Activated naive CD4-positive, alpha-beta T cell treated with anti-CD3 and anti-CD28 coated beads for 36 hours (primary cell): ENCODE results near the gene DISP2. TPM values are rescaled to one million over a fixed set of nuclear protein-coding genes. Genes with fewer than 3 reads are reported as not detected.

Experiments used
- CTCF ChIA-PET: fragments of 350-600 bp; sonication (Branson Sonifier 250); formaldehyde crosslinking; loops from one replicate; lab custom pipeline; 2021; ENCODE audit warnings: antibody characterized with exemption; lab: Charles Lee
- DNase-seq: peaks from one replicate; pipeline ENCODE4 v3.0.0-alpha.2; 2020
- H3K27ac Mint-ChIP-seq: one replicate; pipeline ENCODE4 v1.8.0; 2021; ENCODE audit warnings: mild to moderate bottlenecking, mixed read lengths
- H3K27me3 Mint-ChIP-seq: one replicate; pipeline ENCODE4 v1.8.0; 2021; ENCODE audit warnings: low read depth, mixed read lengths
- H3K36me3 Mint-ChIP-seq: one replicate; pipeline ENCODE4 v1.8.0; 2021; ENCODE audit warnings: low read depth, mixed read lengths
- H3K4me1 Mint-ChIP-seq: one replicate; pipeline ENCODE4 v1.8.0; 2021; ENCODE audit warnings: low read depth, mixed read lengths
- H3K4me3 Mint-ChIP-seq: one replicate; pipeline ENCODE4 v1.8.0; 2021; ENCODE audit warnings: mild to moderate bottlenecking, moderate library complexity, mixed read lengths
- H3K9me3 Mint-ChIP-seq: one replicate; pipeline ENCODE4 v1.8.0; 2021; ENCODE audit warnings: mixed read lengths
- intact Hi-C: fragments of 100-400 bp; cut with micrococcal nuclease; formaldehyde crosslinking; loops from one replicate; pipeline ENCODE4 v1.15.1; 2023
- total RNA-seq, 2 experiments: library from RNA; stranded (reverse); gene quantifications; one replicate each; pipeline ENCODE4 v1.2.3, GENCODE V29; 2021

The DISP2 gene
- total RNA-seq, 2 experiments from 2014 or later = 0.02 TPM; not detected in 1

- no peaks in the 10 kb centered on the region for H3K36me3 Mint-ChIP-seq
- H3K4me3 Mint-ChIP-seq = no peak overlapping the region
- H3K27me3 Mint-ChIP-seq = no peaks in the 10 kb centered on the region
- CTCF ChIA-PET = interaction anchor here (0.9 to 19.2 kb wide), 7 partner anchors 8 to 305 kb away, joined by 3 to 448 read pairs (median 21); partner anchors contain the start of genes INAFM2 and PLCB2
- DNase-seq = no peak
- H3K27ac Mint-ChIP-seq = no peak overlapping the region
- no peaks in the 10 kb centered on the region for H3K9me3 Mint-ChIP-seq
- intact Hi-C loops = loop anchor here (2.0 kb wide), 1 partner anchor 161 kb away; no protein-coding TSS in a partner anchor
- no peaks in the 10 kb centered on the region for H3K4me1 Mint-ChIP-seq
Measured at GRCh38 chr15:40345867-40346578, 12.0 kb upstream of the DISP2 start.

- Mint-ChIP-seq H3K36me3 (no peaks in the 10 kb centered on the region), H3K4me3 (no peak overlapping the region), H3K27me3 (no peaks in the 10 kb centered on the region), H3K9me3 (no peaks in the 10 kb centered on the region), H3K27ac (no peak overlapping the region), H3K4me1 (no peaks in the 10 kb centered on the region)
- intact Hi-C loops = no loop called here
- DNase-seq = no peak
- CTCF ChIA-PET = interaction anchor here (0.9 to 12.4 kb wide), 4 partner anchors 8 to 74 kb away, joined by 3 to 214 read pairs (median 19); no protein-coding TSS in a partner anchor
Measured at GRCh38 chr15:40346579-40347558, 11.2 kb upstream of the DISP2 start.

- intact Hi-C loops = no loop called here
- no peaks in the 10 kb centered on the region for H3K4me1 Mint-ChIP-seq
Measured at GRCh38 chr15:40347559-40348473, 10.2 kb upstream of the DISP2 start.

GRCh38 chr15:40348474-40348870 is 9.5 kb upstream of the DISP2 start:
- H3K27me3 Mint-ChIP-seq = no peaks in the 10 kb centered on the region
- DNase-seq = no peak
- no peaks in the 10 kb centered on the region for H3K9me3 Mint-ChIP-seq
- H3K4me3 Mint-ChIP-seq = no peak overlapping the region
- CTCF ChIA-PET = interaction anchor here (1.0 kb wide), 1 partner anchor 74 kb away, joined by 3 read pairs; no protein-coding TSS in a partner anchor
- no peaks in the 10 kb centered on the region for H3K4me1 Mint-ChIP-seq
- no peaks in the 10 kb centered on the region for H3K36me3 Mint-ChIP-seq
- H3K27ac Mint-ChIP-seq = no peak overlapping the region
- intact Hi-C loops = no loop called here

More at GRCh38 chr15:40347559-40348473, 10.2 kb upstream of the DISP2 start:
- Mint-ChIP-seq H3K9me3 (no peaks in the 10 kb centered on the region), H3K27ac (no peak overlapping the region), H3K4me3 (no peak overlapping the region), H3K27me3 (no peaks in the 10 kb centered on the region), H3K36me3 (no peaks in the 10 kb centered on the region)
- no peak for DNase-seq
- CTCF ChIA-PET = interaction anchor here (1.0 kb wide), 1 partner anchor 74 kb away, joined by 3 read pairs; no protein-coding TSS in a partner anchor

GRCh38 chr15:40349163-40349562 is 8.9 kb upstream of the DISP2 start:
- CTCF ChIA-PET = interaction anchor here (1.1 kb wide), 1 partner anchor 10 kb away, joined by 3 read pairs; no protein-coding TSS in a partner anchor
- H3K36me3 Mint-ChIP-seq = no peaks in the 10 kb centered on the region
- no peak overlapping the region for H3K27ac Mint-ChIP-seq
- no peak for DNase-seq
- H3K4me3 Mint-ChIP-seq = no peak overlapping the region
- no peaks in the 10 kb centered on the region for H3K27me3 Mint-ChIP-seq
- no peaks in the 10 kb centered on the region for H3K4me1 Mint-ChIP-seq
- intact Hi-C loops = no loop called here
- no peaks in the 10 kb centered on the region for H3K9me3 Mint-ChIP-seq

GRCh38 chr15:40352281-40352901 is 5.6 kb upstream of the DISP2 start:
- peaks cover 5% of the 10 kb centered on the region for H3K27me3 Mint-ChIP-seq
- H3K9me3 Mint-ChIP-seq = no peaks in the 10 kb centered on the region
- DNase-seq = no peak
- intact Hi-C loops = no loop called here
- no peak overlapping the region for H3K4me3 Mint-ChIP-seq
- no peaks in the 10 kb centered on the region for H3K4me1 Mint-ChIP-seq
- no peaks in the 10 kb centered on the region for H3K36me3 Mint-ChIP-seq
- no peak overlapping the region for H3K27ac Mint-ChIP-seq
- CTCF ChIA-PET = interaction anchor here (2.0 to 3.6 kb wide), 2 partner anchors 14 to 69 kb away, joined by 6 to 23 read pairs; no protein-coding TSS in a partner anchor

GRCh38 chr15:40353697-40354096 is 4.3 kb upstream of the DISP2 start:
- no peaks in the 10 kb centered on the region for H3K36me3 Mint-ChIP-seq
- CTCF ChIA-PET = interaction anchor here (1.0 to 3.6 kb wide), 2 partner anchors 9 to 15 kb away, joined by 4 to 23 read pairs; no protein-coding TSS in a partner anchor
- no peak overlapping the region for H3K27ac Mint-ChIP-seq
- no peaks in the 10 kb centered on the region for H3K9me3 Mint-ChIP-seq
- DNase-seq = no peak
- intact Hi-C loops = no loop called here
- peaks cover 2% of the 10 kb centered on the region for H3K4me1 Mint-ChIP-seq
- peaks cover 5% of the 10 kb centered on the region for H3K27me3 Mint-ChIP-seq
- H3K4me3 Mint-ChIP-seq = no peak overlapping the region

GRCh38 chr15:40354408-40355171 is 3.4 kb upstream of the DISP2 start:
- H3K9me3 Mint-ChIP-seq = no peaks in the 10 kb centered on the region
- no peak overlapping the region for H3K27ac Mint-ChIP-seq
- DNase-seq = no peak
- H3K4me1 Mint-ChIP-seq = peaks cover 2% of the 10 kb centered on the region
- H3K4me3 Mint-ChIP-seq = no peak overlapping the region
- CTCF ChIA-PET = interaction anchor here (0.6 to 3.6 kb wide), 9 partner anchors 10 to 125 kb away, joined by 3 to 23 read pairs (median 6); no protein-coding TSS in a partner anchor
- peaks cover 5% of the 10 kb centered on the region for H3K27me3 Mint-ChIP-seq
- H3K36me3 Mint-ChIP-seq = no peaks in the 10 kb centered on the region
- intact Hi-C loops = loop anchor here (5.0 kb wide), 1 partner anchor 47 kb away; the partner anchor contains the start of gene PLCB2

GRCh38 chr15:40355976-40356585 is 1.9 kb upstream of the DISP2 start:
- intact Hi-C loops = loop anchor here (5.0 kb wide), 1 partner anchor 49 kb away; the partner anchor contains the start of gene PLCB2
- H3K4me3 Mint-ChIP-seq = no peak overlapping the region

GRCh38 chr15:40357246-40357645 is 773 bp upstream of the DISP2 start:
- peaks cover 5% of the 10 kb centered on the region for H3K27me3 Mint-ChIP-seq
- CTCF ChIA-PET = interaction anchor here (0.8 to 2.3 kb wide), 5 partner anchors 11 to 66 kb away, joined by 3 to 16 read pairs (median 3); no protein-coding TSS in a partner anchor
- H3K9me3 Mint-ChIP-seq = no peaks in the 10 kb centered on the region
- intact Hi-C loops = loop anchor here (5.0 kb wide), 1 partner anchor 50 kb away; the partner anchor contains the start of gene PLCB2
- H3K27ac Mint-ChIP-seq = no peak overlapping the region
- H3K4me3 Mint-ChIP-seq = peak overlapping the region; percentile 16
- no peaks in the 10 kb centered on the region for H3K36me3 Mint-ChIP-seq
- no peak for DNase-seq
- H3K4me1 Mint-ChIP-seq = peaks cover 2% of the 10 kb centered on the region

More at GRCh38 chr15:40355976-40356585, 1.9 kb upstream of the DISP2 start:
- Mint-ChIP-seq H3K4me1 (peaks cover 2% of the 10 kb centered on the region), H3K36me3 (no peaks in the 10 kb centered on the region), H3K27me3 (peaks cover 5% of the 10 kb centered on the region), H3K27ac (no peak overlapping the region), H3K9me3 (no peaks in the 10 kb centered on the region)
- CTCF ChIA-PET = interaction anchor here (0.7 to 2.3 kb wide), 7 partner anchors 11 to 49 kb away, joined by 3 to 21 read pairs (median 6); no protein-coding TSS in a partner anchor
- no peak for DNase-seq
